Activated naive CD8-positive, alpha-beta T cell treated with anti-CD3 and anti-CD28 coated beads, Interleukin-2, amount 50 U/mL, for 16 hours (primary cell): ENCODE results near the gene GET3.
"Not testable (repeated sequence)": the region's sequence is repeated elsewhere in the genome, so short reads cannot be mapped to it uniquely, and the experiment has no call there.

ENCODE experiments used
- DNase-seq: peaks from one replicate; pipeline ENCODE4 v3.0.0-alpha.2; 2020; ENCODE audit warnings: low read depth, low spot score

GET3 gene

DNA sequence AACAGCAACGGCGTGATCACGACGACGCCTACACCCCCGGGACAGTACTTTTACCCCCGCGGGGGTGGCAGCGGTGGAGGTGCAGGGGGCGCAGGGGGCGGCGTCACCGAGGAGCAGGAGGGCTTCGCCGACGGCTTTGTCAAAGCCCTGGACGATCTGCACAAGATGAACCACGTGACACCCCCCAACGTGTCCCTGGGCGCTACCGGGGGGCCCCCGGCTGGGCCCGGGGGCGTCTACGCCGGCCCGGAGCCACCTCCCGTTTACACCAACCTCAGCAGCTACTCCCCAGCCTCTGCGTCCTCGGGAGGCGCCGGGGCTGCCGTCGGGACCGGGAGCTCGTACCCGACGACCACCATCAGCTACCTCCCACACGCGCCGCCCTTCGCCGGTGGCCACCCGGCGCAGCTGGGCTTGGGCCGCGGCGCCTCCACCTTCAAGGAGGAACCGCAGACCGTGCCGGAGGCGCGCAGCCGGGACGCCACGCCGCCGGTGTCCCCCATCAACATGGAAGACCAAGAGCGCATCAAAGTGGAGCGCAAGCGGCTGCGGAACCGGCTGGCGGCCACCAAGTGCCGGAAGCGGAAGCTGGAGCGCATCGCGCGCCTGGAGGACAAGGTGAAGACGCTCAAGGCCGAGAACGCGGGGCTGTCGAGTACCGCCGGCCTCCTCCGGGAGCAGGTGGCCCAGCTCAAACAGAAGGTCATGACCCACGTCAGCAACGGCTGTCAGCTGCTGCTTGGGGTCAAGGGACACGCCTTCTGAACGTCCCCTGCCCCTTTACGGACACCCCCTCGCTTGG lies 55.0 kb downstream of the GET3 start:
- DNase-seq, result no peak

DNA sequence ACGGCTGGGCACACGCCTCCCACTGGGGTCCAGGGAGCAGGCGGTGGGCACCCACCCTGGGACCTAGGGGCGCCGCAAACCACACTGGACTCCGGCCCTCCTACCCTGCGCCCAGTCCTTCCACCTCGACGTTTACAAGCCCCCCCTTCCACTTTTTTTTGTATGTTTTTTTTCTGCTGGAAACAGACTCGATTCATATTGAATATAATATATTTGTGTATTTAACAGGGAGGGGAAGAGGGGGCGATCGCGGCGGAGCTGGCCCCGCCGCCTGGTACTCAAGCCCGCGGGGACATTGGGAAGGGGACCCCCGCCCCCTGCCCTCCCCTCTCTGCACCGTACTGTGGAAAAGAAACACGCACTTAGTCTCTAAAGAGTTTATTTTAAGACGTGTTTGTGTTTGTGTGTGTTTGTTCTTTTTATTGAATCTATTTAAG lies 55.6 kb downstream of the GET3 start:
- DNase-seq, result no peak

GRCh38 chr19:12793290-12794195 lies 56.2 kb downstream of the GET3 start:
- DNase-seq, result peak; percentile 76

DNA sequence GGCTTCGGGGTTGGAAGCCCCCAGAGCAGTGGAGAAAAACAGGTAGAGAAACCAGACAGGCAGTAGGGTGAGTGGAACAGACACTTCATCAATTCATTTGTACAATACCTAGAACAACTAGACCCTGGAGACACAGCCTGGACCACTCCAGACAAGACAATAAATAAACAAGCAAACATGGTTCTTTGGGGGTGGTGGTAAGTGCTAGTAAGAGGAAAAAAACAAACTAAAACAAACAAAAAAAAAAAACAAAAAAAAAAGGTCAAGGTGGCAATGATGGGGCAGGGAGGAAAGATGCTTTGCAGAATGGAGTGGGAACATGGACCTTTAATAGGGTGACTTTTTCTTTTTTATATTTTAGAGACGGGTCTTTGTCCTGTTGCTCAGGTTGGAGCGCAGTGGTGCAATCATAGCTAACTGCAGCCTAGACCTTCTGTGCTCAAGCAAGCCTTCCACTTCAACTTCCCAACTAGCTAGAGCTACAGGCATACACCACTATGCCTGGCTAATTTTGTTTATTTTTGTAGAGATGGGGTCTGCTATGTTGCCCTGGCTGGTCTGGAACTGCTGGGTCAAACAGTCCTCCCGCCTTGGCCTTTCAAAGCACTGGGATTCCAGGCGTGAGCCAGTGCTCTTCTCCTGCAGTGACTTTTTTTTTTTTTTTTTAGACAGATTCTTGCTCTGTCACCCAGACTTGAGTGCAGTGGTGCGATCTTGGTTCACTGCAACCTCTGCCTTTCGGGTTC lies 57.1 kb downstream of the GET3 start:
- no peak for DNase-seq

DNA sequence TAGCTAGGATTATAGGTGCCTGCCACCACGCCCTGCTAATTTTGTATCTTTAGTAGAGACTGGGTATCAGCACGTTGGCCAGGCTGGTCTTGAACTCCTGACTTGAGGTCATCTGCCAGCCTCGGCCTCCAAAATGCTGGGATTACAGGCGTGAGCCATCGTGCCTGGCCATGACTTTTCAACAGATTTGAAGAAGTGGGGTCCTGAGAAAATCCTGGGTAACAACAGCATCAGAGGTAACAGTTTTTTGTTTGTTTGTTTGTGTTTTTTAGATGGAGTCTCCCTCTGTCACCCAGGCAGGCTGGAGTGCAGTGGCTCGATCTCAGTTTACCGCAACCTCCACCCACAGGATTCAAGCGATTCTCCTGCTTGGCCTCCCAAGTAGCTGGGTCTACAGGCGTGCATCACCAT lies 57.7 kb downstream of the GET3 start:
- DNase-seq, result no peak

DNA sequence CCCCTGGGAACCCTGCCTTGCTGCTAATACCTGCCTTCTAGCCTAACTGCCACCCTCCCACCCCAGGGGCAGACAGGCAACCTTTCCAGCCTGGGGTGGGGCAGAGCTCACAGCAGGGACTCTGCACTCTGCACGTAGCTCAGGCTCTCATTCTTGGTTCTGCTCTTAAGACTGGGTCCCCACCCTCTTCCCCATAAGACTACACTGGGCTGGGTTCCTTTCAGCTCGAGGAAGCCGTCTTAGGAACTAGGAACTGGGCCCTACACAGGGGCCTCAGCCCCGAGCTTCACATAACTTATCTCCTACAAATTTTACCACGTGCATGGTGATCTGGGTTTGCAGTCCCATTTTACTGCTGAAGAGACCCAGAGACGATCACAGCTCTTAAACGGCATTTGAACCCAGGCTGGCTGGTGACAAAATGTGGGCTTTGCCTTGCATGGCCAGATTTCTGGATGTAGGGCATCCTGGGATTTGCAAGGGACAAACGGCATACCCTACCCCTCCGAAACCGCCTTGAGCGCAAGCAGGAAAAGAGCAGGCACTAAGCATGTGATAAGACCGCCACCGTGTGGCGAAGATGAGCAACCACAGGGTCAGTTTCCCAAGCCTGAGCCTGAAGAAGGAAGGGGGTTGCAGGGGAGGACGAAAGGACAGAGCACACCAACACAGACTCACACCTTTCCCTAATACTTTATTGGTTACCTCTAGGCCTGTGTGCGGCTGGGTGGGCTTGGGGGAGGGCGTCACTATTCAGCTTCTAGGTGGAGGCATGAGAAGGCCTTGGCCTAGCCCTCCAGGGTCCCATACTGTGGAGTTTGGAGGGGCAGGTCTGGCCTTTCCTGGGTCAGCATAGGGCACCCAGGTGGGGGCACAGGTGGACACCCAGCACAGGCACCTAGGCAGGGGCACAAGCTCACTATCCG lies 59.1 kb downstream of the GET3 start:
- DNase-seq, result peak; percentile 56

GRCh38 chr19:12797141-12797587 lies 59.9 kb downstream of the GET3 start:
- DNase-seq, result no peak

DNA sequence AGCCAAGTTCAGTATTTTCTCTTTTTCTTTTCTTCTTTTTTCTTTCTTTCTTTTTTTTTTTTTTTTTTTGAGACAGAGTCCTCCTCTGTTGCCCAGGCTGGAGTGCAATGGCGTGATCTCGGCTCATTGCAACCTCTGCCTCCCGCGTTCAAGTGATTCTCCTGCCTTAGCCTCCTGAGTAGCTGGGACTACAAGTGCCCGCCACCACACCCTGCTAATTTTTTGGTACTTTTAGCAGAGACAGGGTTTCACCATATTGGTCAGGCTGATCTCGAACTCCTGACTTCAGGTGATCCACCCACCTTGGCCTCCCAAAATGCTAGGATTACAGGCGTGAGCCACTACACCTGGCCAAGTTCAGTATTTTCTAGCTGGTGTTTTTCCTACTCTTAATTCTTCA lies 60.3 kb downstream of the GET3 start:
- not testable (repeated sequence) for DNase-seq
